Measurements from ENCODE around the gene FES.

DNA sequence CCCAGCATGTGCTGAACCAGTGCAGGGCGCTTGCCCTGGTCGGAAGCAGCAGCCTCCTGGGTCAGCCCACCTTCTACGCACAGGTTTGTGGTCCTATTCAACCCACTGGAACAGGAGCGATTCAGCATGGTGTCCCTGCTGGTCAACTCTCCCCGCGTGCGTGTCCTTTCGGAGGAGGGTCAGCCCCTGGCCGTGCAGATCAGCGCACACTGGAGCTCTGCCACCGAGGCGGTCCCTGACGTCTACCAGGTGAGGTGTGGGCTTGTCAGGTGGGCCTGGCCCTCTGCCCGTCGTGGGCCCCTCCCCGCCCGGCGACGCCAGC is 27.0 kb downstream of the FES start:
- TF ChIP-seq POLR2AphosphoS5 (IDR thresholded peaks at IDR 0.05; ENCODE audit: low read depth, low read length) (no peak), TAF1 (IDR thresholded peaks at IDR 0.05; ENCODE audit: borderline replicate concordance, low read depth, low read length) (no peak), ELF1 (IDR thresholded peaks at IDR 0.05) (no peak), NFIC (IDR thresholded peaks at IDR 0.05; ENCODE audit: borderline replicate concordance) (no peak), FOXM1 (IDR thresholded peaks at IDR 0.05; ENCODE audit: low read depth) (no peak)
- TF ChIP-seq, protein P1, sequence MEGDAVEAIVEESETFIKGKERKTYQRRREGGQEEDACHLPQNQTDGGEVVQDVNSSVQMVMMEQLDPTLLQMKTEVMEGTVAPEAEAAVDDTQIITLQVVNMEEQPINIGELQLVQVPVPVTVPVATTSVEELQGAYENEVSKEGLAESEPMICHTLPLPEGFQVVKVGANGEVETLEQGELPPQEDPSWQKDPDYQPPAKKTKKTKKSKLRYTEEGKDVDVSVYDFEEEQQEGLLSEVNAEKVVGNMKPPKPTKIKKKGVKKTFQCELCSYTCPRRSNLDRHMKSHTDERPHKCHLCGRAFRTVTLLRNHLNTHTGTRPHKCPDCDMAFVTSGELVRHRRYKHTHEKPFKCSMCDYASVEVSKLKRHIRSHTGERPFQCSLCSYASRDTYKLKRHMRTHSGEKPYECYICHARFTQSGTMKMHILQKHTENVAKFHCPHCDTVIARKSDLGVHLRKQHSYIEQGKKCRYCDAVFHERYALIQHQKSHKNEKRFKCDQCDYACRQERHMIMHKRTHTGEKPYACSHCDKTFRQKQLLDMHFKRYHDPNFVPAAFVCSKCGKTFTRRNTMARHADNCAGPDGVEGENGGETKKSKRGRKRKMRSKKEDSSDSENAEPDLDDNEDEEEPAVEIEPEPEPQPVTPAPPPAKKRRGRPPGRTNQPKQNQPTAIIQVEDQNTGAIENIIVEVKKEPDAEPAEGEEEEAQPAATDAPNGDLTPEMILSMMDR (IDR thresholded peaks at IDR 0.05) = no peak
- TF ChIP-seq, protein P2, sequence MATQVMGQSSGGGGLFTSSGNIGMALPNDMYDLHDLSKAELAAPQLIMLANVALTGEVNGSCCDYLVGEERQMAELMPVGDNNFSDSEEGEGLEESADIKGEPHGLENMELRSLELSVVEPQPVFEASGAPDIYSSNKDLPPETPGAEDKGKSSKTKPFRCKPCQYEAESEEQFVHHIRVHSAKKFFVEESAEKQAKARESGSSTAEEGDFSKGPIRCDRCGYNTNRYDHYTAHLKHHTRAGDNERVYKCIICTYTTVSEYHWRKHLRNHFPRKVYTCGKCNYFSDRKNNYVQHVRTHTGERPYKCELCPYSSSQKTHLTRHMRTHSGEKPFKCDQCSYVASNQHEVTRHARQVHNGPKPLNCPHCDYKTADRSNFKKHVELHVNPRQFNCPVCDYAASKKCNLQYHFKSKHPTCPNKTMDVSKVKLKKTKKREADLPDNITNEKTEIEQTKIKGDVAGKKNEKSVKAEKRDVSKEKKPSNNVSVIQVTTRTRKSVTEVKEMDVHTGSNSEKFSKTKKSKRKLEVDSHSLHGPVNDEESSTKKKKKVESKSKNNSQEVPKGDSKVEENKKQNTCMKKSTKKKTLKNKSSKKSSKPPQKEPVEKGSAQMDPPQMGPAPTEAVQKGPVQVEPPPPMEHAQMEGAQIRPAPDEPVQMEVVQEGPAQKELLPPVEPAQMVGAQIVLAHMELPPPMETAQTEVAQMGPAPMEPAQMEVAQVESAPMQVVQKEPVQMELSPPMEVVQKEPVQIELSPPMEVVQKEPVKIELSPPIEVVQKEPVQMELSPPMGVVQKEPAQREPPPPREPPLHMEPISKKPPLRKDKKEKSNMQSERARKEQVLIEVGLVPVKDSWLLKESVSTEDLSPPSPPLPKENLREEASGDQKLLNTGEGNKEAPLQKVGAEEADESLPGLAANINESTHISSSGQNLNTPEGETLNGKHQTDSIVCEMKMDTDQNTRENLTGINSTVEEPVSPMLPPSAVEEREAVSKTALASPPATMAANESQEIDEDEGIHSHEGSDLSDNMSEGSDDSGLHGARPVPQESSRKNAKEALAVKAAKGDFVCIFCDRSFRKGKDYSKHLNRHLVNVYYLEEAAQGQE (IDR thresholded peaks at IDR 0.05; ENCODE audit: low read depth, low read length) = no peak
